ENCODE measurements around the gene PFDN5. TPM values are rescaled to one million over a fixed set of nuclear protein-coding genes. Genes with fewer than 3 reads are reported as not detected.

The PFDN5 gene
- total RNA-seq (2014; rRNA removed; shearing (Covaris generic)) = 199 and 225 TPM in 2 replicates
- 567 and 586 TPM in 2 replicates for polyA plus RNA-seq (2016; fragmentation: Nextera tagmentation; extraction: Ambion mirVana)
- long read RNA-seq, transcript PFDN5-203 (4 exons, 478 nt) = minor isoform, 34 of 231 reads
- long read RNA-seq, transcript PFDN5-214 (6 exons, 847 nt) = major isoform, 163 of 231 reads
- long read RNA-seq, partial matches to known transcripts = 0 of 231 reads
- long read RNA-seq, other reads (novel, unspliced or antisense) = 27 of 231 reads

DNA sequence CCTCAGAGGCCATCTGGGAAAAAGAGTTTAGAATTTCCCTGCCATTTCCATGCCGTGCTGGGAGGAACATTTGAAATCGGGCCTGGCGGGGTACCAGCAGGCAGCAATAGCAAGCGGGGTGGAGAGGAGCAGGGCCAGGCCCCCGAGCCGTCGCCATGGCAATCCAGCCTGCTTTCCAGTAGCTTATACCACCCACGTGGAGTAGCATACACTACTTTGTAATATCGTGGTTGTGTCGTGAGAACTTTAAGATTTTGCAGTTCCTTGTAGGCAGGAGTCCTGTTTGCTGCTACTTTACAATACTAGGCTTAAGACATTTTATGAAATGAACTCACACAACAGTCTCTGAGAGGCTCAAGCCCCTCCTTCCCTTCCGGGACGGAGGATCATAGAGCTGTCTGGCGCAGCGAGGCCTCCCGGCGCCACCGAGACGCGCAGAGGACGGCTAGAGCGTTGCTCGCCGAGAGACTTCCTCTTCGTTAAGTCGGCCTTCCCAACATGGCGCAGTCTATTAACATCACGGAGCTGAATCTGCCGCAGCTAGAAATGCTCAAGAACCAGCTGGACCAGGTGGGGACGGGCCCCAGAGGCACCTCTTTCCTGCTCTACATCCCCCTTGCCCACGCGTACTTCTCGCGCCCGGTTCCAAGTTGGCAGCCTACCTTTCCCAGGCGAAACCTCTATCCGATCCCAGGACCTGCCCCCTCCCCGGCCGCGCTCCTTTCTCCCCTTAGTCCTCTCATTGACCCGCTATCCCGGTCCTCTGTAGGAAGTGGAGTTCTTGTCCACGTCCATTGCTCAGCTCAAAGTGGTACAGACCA, at the start of gene PFDN5:
TSS of gene PFDN5 (plus strand) at position 473 of the 821 bp plus-strand sequence. CDS start at position 499, 26 bp downstream.
- Mint-ChIP-seq H3K36me3 (ENCODE audit: low read depth) (peaks cover 60% of the 10 kb centered on the region), H3K4me3 (peak within 1 kb of the TSS; percentile 99), H3K27me3 (ENCODE audit: insufficient read depth, low read depth, poor library complexity) (peaks cover 13% of the 10 kb centered on the region), H3K4me1 (peaks cover 20% of the 10 kb centered on the region), H3K9me3 (no peaks in the 10 kb centered on the region), H3K27ac (peak within 1 kb of the TSS; percentile 98)
- no peaks in the 10 kb centered on the region; the same call in none of the 2 replicates for H4K20me1 ChIP-seq (replicated peaks; ENCODE audit: insufficient read depth)
- peaks cover 26% of the 10 kb centered on the region for H3K79me2 ChIP-seq (replicated peaks; ENCODE audit: insufficient read depth)
- no peaks in the 10 kb centered on the region for H3K9me2 ChIP-seq (ENCODE audit: insufficient read depth)
- DNase-seq (ENCODE audit: low spot score) (peak; percentile 93), ATAC-seq (peak; percentile 85)
- peaks cover 38% of the 10 kb centered on the region for H3F3A ChIP-seq (replicated peaks; ENCODE audit: low read depth)
- TF ChIP-seq ZNF331 (CRISPR knock-in tag; IDR thresholded peaks at IDR 0.05; ENCODE audit: low read depth) = no peak
- TF ChIP-seq, protein P1, sequence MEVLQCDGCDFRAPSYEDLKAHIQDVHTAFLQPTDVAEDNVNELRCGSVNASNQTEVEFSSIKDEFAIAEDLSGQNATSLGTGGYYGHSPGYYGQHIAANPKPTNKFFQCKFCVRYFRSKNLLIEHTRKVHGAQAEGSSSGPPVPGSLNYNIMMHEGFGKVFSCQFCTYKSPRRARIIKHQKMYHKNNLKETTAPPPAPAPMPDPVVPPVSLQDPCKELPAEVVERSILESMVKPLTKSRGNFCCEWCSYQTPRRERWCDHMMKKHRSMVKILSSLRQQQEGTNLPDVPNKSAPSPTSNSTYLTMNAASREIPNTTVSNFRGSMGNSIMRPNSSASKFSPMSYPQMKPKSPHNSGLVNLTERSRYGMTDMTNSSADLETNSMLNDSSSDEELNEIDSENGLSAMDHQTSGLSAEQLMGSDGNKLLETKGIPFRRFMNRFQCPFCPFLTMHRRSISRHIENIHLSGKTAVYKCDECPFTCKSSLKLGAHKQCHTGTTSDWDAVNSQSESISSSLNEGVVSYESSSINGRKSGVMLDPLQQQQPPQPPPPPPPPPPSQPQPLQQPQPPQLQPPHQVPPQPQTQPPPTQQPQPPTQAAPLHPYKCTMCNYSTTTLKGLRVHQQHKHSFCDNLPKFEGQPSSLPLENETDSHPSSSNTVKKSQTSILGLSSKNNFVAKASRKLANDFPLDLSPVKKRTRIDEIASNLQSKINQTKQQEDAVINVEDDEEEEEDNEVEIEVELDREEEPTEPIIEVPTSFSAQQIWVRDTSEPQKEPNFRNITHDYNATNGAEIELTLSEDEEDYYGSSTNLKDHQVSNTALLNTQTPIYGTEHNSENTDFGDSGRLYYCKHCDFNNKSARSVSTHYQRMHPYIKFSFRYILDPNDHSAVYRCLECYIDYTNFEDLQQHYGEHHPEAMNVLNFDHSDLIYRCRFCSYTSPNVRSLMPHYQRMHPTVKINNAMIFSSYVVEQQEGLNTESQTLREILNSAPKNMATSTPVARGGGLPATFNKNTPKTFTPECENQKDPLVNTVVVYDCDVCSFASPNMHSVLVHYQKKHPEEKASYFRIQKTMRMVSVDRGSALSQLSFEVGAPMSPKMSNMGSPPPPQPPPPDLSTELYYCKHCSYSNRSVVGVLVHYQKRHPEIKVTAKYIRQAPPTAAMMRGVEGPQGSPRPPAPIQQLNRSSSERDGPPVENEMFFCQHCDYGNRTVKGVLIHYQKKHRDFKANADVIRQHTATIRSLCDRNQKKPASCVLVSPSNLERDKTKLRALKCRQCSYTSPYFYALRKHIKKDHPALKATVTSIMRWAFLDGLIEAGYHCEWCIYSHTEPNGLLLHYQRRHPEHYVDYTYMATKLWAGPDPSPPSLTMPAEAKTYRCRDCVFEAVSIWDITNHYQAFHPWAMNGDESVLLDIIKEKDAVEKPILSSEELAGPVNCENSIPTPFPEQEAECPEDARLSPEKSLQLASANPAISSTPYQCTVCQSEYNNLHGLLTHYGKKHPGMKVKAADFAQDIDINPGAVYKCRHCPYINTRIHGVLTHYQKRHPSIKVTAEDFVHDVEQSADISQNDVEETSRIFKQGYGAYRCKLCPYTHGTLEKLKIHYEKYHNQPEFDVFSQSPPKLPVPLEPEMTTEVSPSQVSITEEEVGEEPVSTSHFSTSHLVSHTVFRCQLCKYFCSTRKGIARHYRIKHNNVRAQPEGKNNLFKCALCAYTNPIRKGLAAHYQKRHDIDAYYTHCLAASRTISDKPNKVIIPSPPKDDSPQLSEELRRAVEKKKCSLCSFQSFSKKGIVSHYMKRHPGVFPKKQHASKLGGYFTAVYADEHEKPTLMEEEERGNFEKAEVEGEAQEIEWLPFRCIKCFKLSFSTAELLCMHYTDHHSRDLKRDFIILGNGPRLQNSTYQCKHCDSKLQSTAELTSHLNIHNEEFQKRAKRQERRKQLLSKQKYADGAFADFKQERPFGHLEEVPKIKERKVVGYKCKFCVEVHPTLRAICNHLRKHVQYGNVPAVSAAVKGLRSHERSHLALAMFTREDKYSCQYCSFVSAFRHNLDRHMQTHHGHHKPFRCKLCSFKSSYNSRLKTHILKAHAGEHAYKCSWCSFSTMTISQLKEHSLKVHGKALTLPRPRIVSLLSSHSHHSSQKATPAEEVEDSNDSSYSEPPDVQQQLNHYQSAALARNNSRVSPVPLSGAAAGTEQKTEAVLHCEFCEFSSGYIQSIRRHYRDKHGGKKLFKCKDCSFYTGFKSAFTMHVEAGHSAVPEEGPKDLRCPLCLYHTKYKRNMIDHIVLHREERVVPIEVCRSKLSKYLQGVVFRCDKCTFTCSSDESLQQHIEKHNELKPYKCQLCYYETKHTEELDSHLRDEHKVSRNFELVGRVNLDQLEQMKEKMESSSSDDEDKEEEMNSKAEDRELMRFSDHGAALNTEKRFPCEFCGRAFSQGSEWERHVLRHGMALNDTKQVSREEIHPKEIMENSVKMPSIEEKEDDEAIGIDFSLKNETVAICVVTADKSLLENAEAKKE (CRISPR knock-in tag; IDR thresholded peaks at IDR 0.05) = no peak
- peak; percentile 74 for TF ChIP-seq CREB1 (CRISPR knock-in tag; IDR thresholded peaks at IDR 0.05; ENCODE audit: low read depth)
- TF ChIP-seq EZH2 (IDR thresholded peaks at IDR 0.05; ENCODE audit: low read depth, unreplicated experiment) = no peak
- peak; percentile 84 for TF ChIP-seq POLR2AphosphoS5 (IDR thresholded peaks at IDR 0.05; ENCODE audit: low read depth)
- H2AFZ ChIP-seq = peak within 1 kb of the TSS; percentile 82
- H3K36me3 ChIP-seq (ENCODE audit: insufficient read depth) = 0 out of 2 replicates have a peak, but pooled peaks cover 6% of the 10 kb centered on the region
- peak within 1 kb of the TSS; percentile 93 for H3K4me2 ChIP-seq
- no peaks in the 10 kb centered on the region for H3K27me3 ChIP-seq (ENCODE audit: insufficient read depth)
- H3K4me1 ChIP-seq (ENCODE audit: insufficient read depth) = peaks cover 9% of the 10 kb centered on the region; the same call in 1 of the 2 replicates
- H3K27ac ChIP-seq (ENCODE audit: low read depth) = peak within 1 kb of the TSS; percentile 80; the same call in 1 of the 2 replicates
- H3K4me3 ChIP-seq = peak within 1 kb of the TSS; percentile 97

All from GM23338 (cell line).